PFSK-1 (cell line): ENCODE data around the gene SPATA16.

Experiments
- FOXP2 ChIP-seq: optimal IDR thresholded peaks from 2 replicates; pipeline ENCODE3; 2011; ENCODE audit warnings: borderline replicate concordance, control low read depth, inconsistent platforms; ENCODE audit not compliant: insufficient read depth; ENCODE audit errors: extremely low read length, extremely low read depth
- POLR2AphosphoS5 ChIP-seq: IDR thresholded peaks from 2 replicates; pipeline ENCODE4 v1.6.1; 2012; ENCODE audit warnings: low read depth, mild to moderate bottlenecking, control low read depth, low read length, moderate library complexity
- SIN3A ChIP-seq: IDR thresholded peaks from 2 replicates; pipeline ENCODE4 v1.6.1; 2012; ENCODE audit warnings: mild to moderate bottlenecking, low read length, moderate library complexity, borderline replicate concordance; ENCODE audit not compliant: insufficient read depth
- TAF1 ChIP-seq: IDR thresholded peaks from 2 replicates; pipeline ENCODE4 v1.6.1; 2012; ENCODE audit warnings: low read length, control low read depth, borderline replicate concordance; ENCODE audit not compliant: insufficient read depth
- TF ChIP-seq, protein P1 (sequence below), 2 experiments: IDR thresholded peaks; 2 replicates each; pipeline versions ENCODE4 v1.6.1 to v1.8.0; 2011 to 2012; ENCODE audit warnings: low read depth in 2 of 2, low read length in 2 of 2, control low read depth in 1 of 2, inconsistent platforms in 1 of 2, mild to moderate bottlenecking in 1 of 2, moderate library complexity in 1 of 2; ENCODE audit not compliant: insufficient read depth in 1 of 2

Gene SPATA16

DNA sequence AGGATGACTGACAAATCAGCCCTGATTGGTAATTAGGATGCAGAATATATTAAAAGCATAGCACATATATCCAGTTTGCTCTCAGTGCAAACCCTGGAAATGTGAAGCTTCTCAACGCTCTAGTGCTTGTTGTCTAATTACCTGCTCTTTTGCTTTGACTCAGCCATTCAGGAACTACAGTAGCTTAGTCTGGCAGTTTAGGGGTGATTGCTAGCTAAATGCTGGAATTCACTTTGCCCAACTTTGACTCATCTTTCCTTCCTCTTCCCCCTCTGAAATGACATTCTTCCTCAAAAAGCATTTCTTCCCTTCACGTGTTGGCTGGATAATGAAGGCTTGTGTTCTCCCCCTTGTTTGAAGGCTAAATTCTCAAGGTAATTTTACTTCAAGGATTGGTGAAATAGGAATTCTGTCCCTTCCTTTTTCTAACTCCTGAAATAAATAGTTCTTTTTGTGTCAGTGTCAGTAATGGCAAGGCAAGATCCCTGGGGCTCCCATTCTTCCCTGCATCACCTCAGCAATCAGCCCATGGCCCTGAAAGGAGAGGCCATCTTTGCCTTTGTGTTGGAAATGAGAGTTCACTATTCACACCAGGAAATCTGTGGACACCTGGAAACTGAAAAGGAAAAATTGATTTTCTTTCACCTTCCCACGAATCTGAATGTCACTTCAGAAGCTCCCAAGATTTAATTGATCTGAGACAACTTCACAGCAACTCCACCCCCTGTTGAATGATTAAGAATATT, 286.9 kb downstream of the SPATA16 start:
- TF ChIP-seq POLR2AphosphoS5: no peak
- no peak for TF ChIP-seq FOXP2
- TF ChIP-seq, protein P1, sequence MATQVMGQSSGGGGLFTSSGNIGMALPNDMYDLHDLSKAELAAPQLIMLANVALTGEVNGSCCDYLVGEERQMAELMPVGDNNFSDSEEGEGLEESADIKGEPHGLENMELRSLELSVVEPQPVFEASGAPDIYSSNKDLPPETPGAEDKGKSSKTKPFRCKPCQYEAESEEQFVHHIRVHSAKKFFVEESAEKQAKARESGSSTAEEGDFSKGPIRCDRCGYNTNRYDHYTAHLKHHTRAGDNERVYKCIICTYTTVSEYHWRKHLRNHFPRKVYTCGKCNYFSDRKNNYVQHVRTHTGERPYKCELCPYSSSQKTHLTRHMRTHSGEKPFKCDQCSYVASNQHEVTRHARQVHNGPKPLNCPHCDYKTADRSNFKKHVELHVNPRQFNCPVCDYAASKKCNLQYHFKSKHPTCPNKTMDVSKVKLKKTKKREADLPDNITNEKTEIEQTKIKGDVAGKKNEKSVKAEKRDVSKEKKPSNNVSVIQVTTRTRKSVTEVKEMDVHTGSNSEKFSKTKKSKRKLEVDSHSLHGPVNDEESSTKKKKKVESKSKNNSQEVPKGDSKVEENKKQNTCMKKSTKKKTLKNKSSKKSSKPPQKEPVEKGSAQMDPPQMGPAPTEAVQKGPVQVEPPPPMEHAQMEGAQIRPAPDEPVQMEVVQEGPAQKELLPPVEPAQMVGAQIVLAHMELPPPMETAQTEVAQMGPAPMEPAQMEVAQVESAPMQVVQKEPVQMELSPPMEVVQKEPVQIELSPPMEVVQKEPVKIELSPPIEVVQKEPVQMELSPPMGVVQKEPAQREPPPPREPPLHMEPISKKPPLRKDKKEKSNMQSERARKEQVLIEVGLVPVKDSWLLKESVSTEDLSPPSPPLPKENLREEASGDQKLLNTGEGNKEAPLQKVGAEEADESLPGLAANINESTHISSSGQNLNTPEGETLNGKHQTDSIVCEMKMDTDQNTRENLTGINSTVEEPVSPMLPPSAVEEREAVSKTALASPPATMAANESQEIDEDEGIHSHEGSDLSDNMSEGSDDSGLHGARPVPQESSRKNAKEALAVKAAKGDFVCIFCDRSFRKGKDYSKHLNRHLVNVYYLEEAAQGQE (IDR thresholded peaks at IDR 0.05; ENCODE audit: insufficient read depth in 1 of 2, low read depth in 2 of 2, low read length in 2 of 2): no peak
- TF ChIP-seq SIN3A: no peak
- TF ChIP-seq TAF1: no peak

DNA sequence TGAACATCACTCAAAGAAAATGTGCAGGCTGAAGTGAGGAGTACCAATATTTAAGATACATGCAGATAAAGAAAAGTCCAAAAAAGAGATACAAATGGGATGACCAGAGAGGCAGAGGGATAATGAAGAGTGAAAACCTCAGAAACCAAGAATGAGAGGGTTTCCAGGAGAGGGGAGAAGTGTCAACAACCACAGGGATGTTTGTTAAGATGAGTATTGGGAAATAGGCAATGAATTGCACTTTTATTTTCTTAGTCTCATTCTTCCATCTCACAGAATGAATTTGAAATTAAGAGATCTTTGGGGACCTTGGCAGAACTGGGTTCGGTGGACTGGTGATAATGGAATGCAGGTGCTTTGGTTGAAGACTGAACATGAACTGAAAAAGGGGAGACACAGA, 288.0 kb downstream of the SPATA16 start:
- TF ChIP-seq TAF1: no peak
- TF ChIP-seq SIN3A: no peak
- no peak for TF ChIP-seq POLR2AphosphoS5
- TF ChIP-seq, protein P1 (IDR thresholded peaks at IDR 0.05; ENCODE audit: insufficient read depth in 1 of 2, low read depth in 2 of 2, low read length in 2 of 2): no peak
- TF ChIP-seq FOXP2: no peak

DNA sequence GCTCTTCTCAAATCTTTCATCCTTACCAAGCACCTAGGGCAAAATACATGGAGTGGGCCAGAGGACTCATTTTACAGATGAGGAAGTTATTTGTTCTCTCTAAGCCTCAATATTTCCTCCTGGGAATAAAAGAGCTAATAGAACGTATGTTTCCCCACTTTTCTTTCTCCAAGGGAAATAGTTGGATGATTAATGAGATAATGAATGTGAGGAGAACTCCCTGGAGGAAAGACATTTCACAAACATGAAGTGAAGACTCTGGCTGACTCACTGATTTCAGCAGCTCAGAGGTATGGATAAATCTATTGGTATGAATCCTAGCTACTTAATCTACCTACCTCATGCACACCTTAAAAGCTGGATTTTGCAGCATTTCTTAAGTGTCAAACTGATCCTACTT, 292.1 kb downstream of the SPATA16 start:
- TF ChIP-seq SIN3A (no peak), POLR2AphosphoS5 (no peak)
- TF ChIP-seq, protein P1 (IDR thresholded peaks at IDR 0.05; ENCODE audit: insufficient read depth in 1 of 2, low read depth in 2 of 2, low read length in 2 of 2): no peak

DNA sequence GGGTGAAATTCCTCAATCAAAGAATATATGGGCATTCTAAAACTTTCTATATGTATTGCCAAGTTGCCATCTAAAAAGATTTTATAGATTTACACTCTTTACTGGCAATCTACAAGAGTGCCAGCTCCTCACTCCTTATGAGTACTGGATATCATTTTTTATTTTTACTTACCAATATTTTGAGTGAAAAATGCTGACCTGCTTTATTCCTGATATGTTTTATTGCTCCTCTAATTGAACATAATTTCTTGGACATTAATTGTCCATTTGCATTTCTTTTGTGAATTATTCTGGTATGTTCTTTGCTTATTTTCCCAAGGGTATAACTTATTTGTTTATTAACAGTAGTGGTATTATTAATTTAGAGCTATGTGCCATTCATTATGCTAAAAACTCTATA, 293.7 kb downstream of the SPATA16 start:
- no peak for TF ChIP-seq TAF1
- TF ChIP-seq POLR2AphosphoS5: no peak
- TF ChIP-seq, protein P1 (IDR thresholded peaks at IDR 0.05; ENCODE audit: insufficient read depth in 1 of 2, low read depth in 2 of 2, low read length in 2 of 2): no peak
- TF ChIP-seq SIN3A: no peak
- no peak for TF ChIP-seq FOXP2

DNA sequence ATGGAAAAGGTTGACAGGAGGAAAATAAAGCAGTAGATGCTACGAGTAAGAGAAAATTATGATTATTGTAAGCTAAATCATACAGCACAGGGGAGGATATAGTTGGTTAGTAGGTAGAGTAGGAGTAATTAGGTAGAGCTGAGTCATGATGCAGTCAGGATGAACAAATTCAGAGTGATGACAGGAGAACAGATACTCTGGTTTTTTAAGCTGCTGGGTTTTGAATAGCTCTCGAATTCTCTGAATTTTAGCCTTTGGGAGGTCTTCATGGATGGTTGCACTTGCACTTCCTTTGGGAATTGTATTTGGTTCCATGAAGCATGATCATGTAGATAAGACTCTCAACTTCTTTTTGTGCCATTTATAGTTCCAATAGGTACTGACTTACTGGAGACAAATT, 294.3 kb downstream of the SPATA16 start:
- no peak for TF ChIP-seq FOXP2
- TF ChIP-seq POLR2AphosphoS5: no peak
- TF ChIP-seq, protein P1 (IDR thresholded peaks at IDR 0.05; ENCODE audit: insufficient read depth in 1 of 2, low read depth in 2 of 2, low read length in 2 of 2): no peak
- TF ChIP-seq TAF1: no peak
- TF ChIP-seq SIN3A: no peak
